Measurements from ENCODE around the gene RSBN1.

GRCh38 chr1:113797472-113797871 is 14.8 kb downstream of the RSBN1 start:
- TF ChIP-seq EZH2 (IDR thresholded peaks at IDR 0.05; ENCODE audit: borderline replicate concordance, low read length), result no peak
- no peak for TF ChIP-seq CTCF (IDR thresholded peaks at IDR 0.05; ENCODE audit: low read length)
